GM21786 (cell line): Measurements from ENCODE around the gene TMIGD1.
"Not testable (repeated sequence)": the region's sequence is repeated elsewhere in the genome, so short reads cannot be mapped to it uniquely, and the experiment has no call there.

ENCODE experiments used
- ATAC-seq: cut with Tn5 transposase; IDR thresholded peaks from one replicate; pipeline ENCODE4 v1.9.1; 2021; ENCODE audit not compliant: unreplicated experiment

The TMIGD1 gene

GRCh38 chr17:30358055-30358760 is 24.4 kb upstream of the TMIGD1 start:
- no peak for ATAC-seq

GRCh38 chr17:30357476-30357875 is 23.6 kb upstream of the TMIGD1 start:
- ATAC-seq, result no peak

- ATAC-seq, result no peak
Measured at GRCh38 chr17:30354701-30355100, 20.8 kb upstream of the TMIGD1 start.

- ATAC-seq, result no peak
Measured at GRCh38 chr17:30352240-30352814, 18.5 kb upstream of the TMIGD1 start.

- no peak for ATAC-seq
Measured at GRCh38 chr17:30351735-30352134, 17.9 kb upstream of the TMIGD1 start.

GRCh38 chr17:30351263-30351662 is 17.4 kb upstream of the TMIGD1 start:
- not testable (repeated sequence) for ATAC-seq

- no peak for ATAC-seq
Measured at GRCh38 chr17:30349252-30349651, 15.4 kb upstream of the TMIGD1 start.

GRCh38 chr17:30347488-30347887 is 13.6 kb upstream of the TMIGD1 start:
- ATAC-seq, result no peak

GRCh38 chr17:30346221-30346795 is 12.5 kb upstream of the TMIGD1 start:
- ATAC-seq, result no peak

GRCh38 chr17:30345527-30346075 is 11.7 kb upstream of the TMIGD1 start:
- ATAC-seq, result no peak

GRCh38 chr17:30345089-30345433 is 11.2 kb upstream of the TMIGD1 start:
- no peak for ATAC-seq

GRCh38 chr17:30344283-30345088 is 10.6 kb upstream of the TMIGD1 start:
- no peak for ATAC-seq

GRCh38 chr17:30343796-30344195 is 9.9 kb upstream of the TMIGD1 start:
- no peak for ATAC-seq

- not testable (repeated sequence) for ATAC-seq
Measured at GRCh38 chr17:30343244-30343643, 9.4 kb upstream of the TMIGD1 start.

- no peak for ATAC-seq
Measured at GRCh38 chr17:30341703-30342249, 7.9 kb upstream of the TMIGD1 start.

- no peak for ATAC-seq
Measured at GRCh38 chr17:30340801-30341356, 7.0 kb upstream of the TMIGD1 start.

GRCh38 chr17:30339086-30339485 is 5.2 kb upstream of the TMIGD1 start:
- no peak for ATAC-seq

GRCh38 chr17:30337393-30337999 is 3.6 kb upstream of the TMIGD1 start:
- no peak for ATAC-seq

GRCh38 chr17:30336369-30337171 is 2.7 kb upstream of the TMIGD1 start:
- ATAC-seq, result no peak

GRCh38 chr17:30334421-30334820 is 564 bp upstream of the TMIGD1 start:
- ATAC-seq, result no peak
